ENCODE results near the gene ATP6AP1. TPM values are rescaled to one million over a fixed set of nuclear protein-coding genes. Genes with fewer than 3 reads are reported as not detected.

Gene ATP6AP1
- polyA plus RNA-seq, 4 donors: 34.0 to 157 (median 57.4) TPM

- 2 to 38% (median 3%) methylated on average over 7 to 94 of the region's 94 CpGs for WGBS, 3 donors
- Histone ChIP-seq H3K4me1 (ENCODE audit: control insufficient read depth in 3 of 3, insufficient read depth in 2 of 3, low read depth in 1 of 3, low read length in 2 of 3) (peaks cover 0 to 14% (median 0%) of the 10 kb centered on the region in 3 donors), H3K36me3 (ENCODE audit: control insufficient read depth in 3 of 3, insufficient read depth in 2 of 3, low read depth in 1 of 3, low read length in 3 of 3) (peaks cover 0 to 71% (median 4%) of the 10 kb centered on the region in 3 donors), H3K9me3 (ENCODE audit: control insufficient read depth in 2 of 2, insufficient read depth in 1 of 2, low read depth in 1 of 2, low read length in 1 of 2) (no peaks in the 10 kb centered on the region), H3K27me3 (ENCODE audit: control insufficient read depth in 3 of 3, insufficient read depth in 3 of 3, low read length in 3 of 3) (no peaks in the 10 kb centered on the region), H3K27ac (ENCODE audit: low read depth in 1 of 3, low read length in 2 of 3) (peak within 1 kb of the TSS; percentile 51 to 78 (median 74)), H3K4me3 (ENCODE audit: low read depth in 1 of 3, low read length in 3 of 3) (peak within 1 kb of the TSS; percentile 60 to 63 (median 60))
- no peak for FAIRE-seq
- DNase-seq: peak; percentile 70 to 86
Measured at GRCh38 chrX:154443992-154444754, 15.7 kb downstream of the ATP6AP1 start, which contains the start of gene FAM50A. Gene FAM50A, plus strand, starts transcription at chrX:154444141. Its CDS starts 95 bp downstream, at chrX:154444236.

- DNase-seq: no peak
- peaks cover 0 to 72% (median 4%) of the 10 kb centered on the region in 3 donors for H3K36me3 ChIP-seq (ENCODE audit: control insufficient read depth in 3 of 3, insufficient read depth in 2 of 3, low read depth in 1 of 3, low read length in 3 of 3)
- FAIRE-seq: no peak
- peak overlapping the region in 1 of 3 donors; percentile 71 for H3K27ac ChIP-seq (ENCODE audit: low read depth in 1 of 3, low read length in 2 of 3)
- WGBS, 3 donors: 30 to 69% (median 55%) methylated on average over 6 to 13 of the region's 13 CpGs
- H3K4me3 ChIP-seq (ENCODE audit: low read depth in 1 of 3, low read length in 3 of 3): peak overlapping the region; percentile 60 to 63 (median 60)
- no peaks in the 10 kb centered on the region for H3K9me3 ChIP-seq (ENCODE audit: control insufficient read depth in 2 of 2, insufficient read depth in 1 of 2, low read depth in 1 of 2, low read length in 1 of 2)
- H3K27me3 ChIP-seq (ENCODE audit: control insufficient read depth in 3 of 3, insufficient read depth in 3 of 3, low read length in 3 of 3): no peaks in the 10 kb centered on the region
- H3K4me1 ChIP-seq (ENCODE audit: control insufficient read depth in 3 of 3, insufficient read depth in 2 of 3, low read depth in 1 of 3, low read length in 2 of 3): peaks cover 0 to 14% (median 0%) of the 10 kb centered on the region in 3 donors
Measured at GRCh38 chrX:154444755-154445246, 16.3 kb downstream of the ATP6AP1 start.

- H3K27me3 ChIP-seq (ENCODE audit: control insufficient read depth in 3 of 3, insufficient read depth in 3 of 3, low read length in 3 of 3): no peaks in the 10 kb centered on the region
- DNase-seq (no peak), FAIRE-seq (no peak)
- H3K9me3 ChIP-seq (ENCODE audit: control insufficient read depth in 2 of 2, insufficient read depth in 1 of 2, low read depth in 1 of 2, low read length in 1 of 2): no peaks in the 10 kb centered on the region
- no peak overlapping the region for H3K4me3 ChIP-seq (ENCODE audit: low read depth in 1 of 3, low read length in 3 of 3)
- peaks cover 0 to 72% (median 4%) of the 10 kb centered on the region in 3 donors for H3K36me3 ChIP-seq (ENCODE audit: control insufficient read depth in 3 of 3, insufficient read depth in 2 of 3, low read depth in 1 of 3, low read length in 3 of 3)
- WGBS, 3 donors: 95 to 96% (median 95%) methylated on average over 8 to 16 of the region's 16 CpGs
- H3K4me1 ChIP-seq (ENCODE audit: control insufficient read depth in 3 of 3, insufficient read depth in 2 of 3, low read depth in 1 of 3, low read length in 2 of 3): peaks cover 0 to 14% (median 0%) of the 10 kb centered on the region in 3 donors
- H3K27ac ChIP-seq (ENCODE audit: low read depth in 1 of 3, low read length in 2 of 3): no peak overlapping the region
Measured at GRCh38 chrX:154445776-154446175, 17.3 kb downstream of the ATP6AP1 start.

GRCh38 chrX:154446430-154446829, 18.0 kb downstream of the ATP6AP1 start:
- Histone ChIP-seq H3K4me1 (ENCODE audit: control insufficient read depth in 3 of 3, insufficient read depth in 2 of 3, low read depth in 1 of 3, low read length in 2 of 3) (peaks cover 0 to 14% (median 0%) of the 10 kb centered on the region in 3 donors), H3K36me3 (ENCODE audit: control insufficient read depth in 3 of 3, insufficient read depth in 2 of 3, low read depth in 1 of 3, low read length in 3 of 3) (peaks cover 0 to 72% (median 4%) of the 10 kb centered on the region in 3 donors), H3K27me3 (ENCODE audit: control insufficient read depth in 3 of 3, insufficient read depth in 3 of 3, low read length in 3 of 3) (no peaks in the 10 kb centered on the region), H3K4me3 (ENCODE audit: low read depth in 1 of 3, low read length in 3 of 3) (no peak overlapping the region), H3K27ac (ENCODE audit: low read depth in 1 of 3, low read length in 2 of 3) (no peak overlapping the region), H3K9me3 (ENCODE audit: control insufficient read depth in 2 of 2, insufficient read depth in 1 of 2, low read depth in 1 of 2, low read length in 1 of 2) (no peaks in the 10 kb centered on the region)
- 87 to 94% (median 93%) methylated on average over 10 to 12 of the region's 12 CpGs for WGBS, 3 donors
- no peak for FAIRE-seq
- DNase-seq: no peak

GRCh38 chrX:154448484-154448883, 20.0 kb downstream of the ATP6AP1 start:
- H3K27ac ChIP-seq (ENCODE audit: low read depth in 1 of 3, low read length in 2 of 3): no peak overlapping the region
- WGBS, 3 donors: 91 to 96% (median 93%) methylated on average over 14 of the region's 14 CpGs
- H3K27me3 ChIP-seq (ENCODE audit: control insufficient read depth in 3 of 3, insufficient read depth in 3 of 3, low read length in 3 of 3): no peaks in the 10 kb centered on the region
- FAIRE-seq: no peak
- no peak for DNase-seq
- H3K4me3 ChIP-seq (ENCODE audit: low read depth in 1 of 3, low read length in 3 of 3): no peak overlapping the region
- H3K9me3 ChIP-seq (ENCODE audit: control insufficient read depth in 2 of 2, insufficient read depth in 1 of 2, low read depth in 1 of 2, low read length in 1 of 2): no peaks in the 10 kb centered on the region
- H3K36me3 ChIP-seq (ENCODE audit: control insufficient read depth in 3 of 3, insufficient read depth in 2 of 3, low read depth in 1 of 3, low read length in 3 of 3): peaks cover 0 to 60% (median 0%) of the 10 kb centered on the region in 3 donors
- peaks cover 0 to 12% (median 0%) of the 10 kb centered on the region in 3 donors for H3K4me1 ChIP-seq (ENCODE audit: control insufficient read depth in 3 of 3, insufficient read depth in 2 of 3, low read depth in 1 of 3, low read length in 2 of 3)

GRCh38 chrX:154449618-154450017, 21.1 kb downstream of the ATP6AP1 start:
- Histone ChIP-seq H3K36me3 (ENCODE audit: control insufficient read depth in 3 of 3, insufficient read depth in 2 of 3, low read depth in 1 of 3, low read length in 3 of 3) (peaks cover 0 to 60% (median 0%) of the 10 kb centered on the region in 3 donors), H3K27ac (ENCODE audit: low read depth in 1 of 3, low read length in 2 of 3) (no peak overlapping the region), H3K4me3 (ENCODE audit: low read depth in 1 of 3, low read length in 3 of 3) (no peak overlapping the region), H3K27me3 (ENCODE audit: control insufficient read depth in 3 of 3, insufficient read depth in 3 of 3, low read length in 3 of 3) (no peaks in the 10 kb centered on the region), H3K9me3 (ENCODE audit: control insufficient read depth in 2 of 2, insufficient read depth in 1 of 2, low read depth in 1 of 2, low read length in 1 of 2) (no peaks in the 10 kb centered on the region), H3K4me1 (ENCODE audit: control insufficient read depth in 3 of 3, insufficient read depth in 2 of 3, low read depth in 1 of 3, low read length in 2 of 3) (peaks cover 0 to 8% (median 0%) of the 10 kb centered on the region in 3 donors)
- no peak for FAIRE-seq
- DNase-seq: no peak
- WGBS, 3 donors: 88 to 96% (median 96%) methylated on average over 16 to 18 of the region's 18 CpGs

- no peak overlapping the region for H3K4me3 ChIP-seq (ENCODE audit: low read depth in 1 of 3, low read length in 3 of 3)
- no peak for DNase-seq
- no peak overlapping the region for H3K27ac ChIP-seq (ENCODE audit: low read depth in 1 of 3, low read length in 2 of 3)
- 94 to 95% (median 95%) methylated on average over 15 to 17 of the region's 17 CpGs for WGBS, 3 donors
- no peak for FAIRE-seq
- peaks cover 0 to 60% (median 0%) of the 10 kb centered on the region in 3 donors for H3K36me3 ChIP-seq (ENCODE audit: control insufficient read depth in 3 of 3, insufficient read depth in 2 of 3, low read depth in 1 of 3, low read length in 3 of 3)
- H3K9me3 ChIP-seq (ENCODE audit: control insufficient read depth in 2 of 2, insufficient read depth in 1 of 2, low read depth in 1 of 2, low read length in 1 of 2): no peaks in the 10 kb centered on the region
- H3K27me3 ChIP-seq (ENCODE audit: control insufficient read depth in 3 of 3, insufficient read depth in 3 of 3, low read length in 3 of 3): no peaks in the 10 kb centered on the region
- peaks cover 0 to 1% (median 0%) of the 10 kb centered on the region in 3 donors for H3K4me1 ChIP-seq (ENCODE audit: control insufficient read depth in 3 of 3, insufficient read depth in 2 of 3, low read depth in 1 of 3, low read length in 2 of 3)
Measured at GRCh38 chrX:154450312-154450711, 21.8 kb downstream of the ATP6AP1 start.

- Histone ChIP-seq H3K27me3 (ENCODE audit: control insufficient read depth in 3 of 3, insufficient read depth in 3 of 3, low read length in 3 of 3) (no peaks in the 10 kb centered on the region), H3K4me3 (ENCODE audit: low read depth in 1 of 3, low read length in 3 of 3) (no peak overlapping the region), H3K27ac (ENCODE audit: low read depth in 1 of 3, low read length in 2 of 3) (no peak overlapping the region), H3K36me3 (ENCODE audit: control insufficient read depth in 3 of 3, insufficient read depth in 2 of 3, low read depth in 1 of 3, low read length in 3 of 3) (peaks cover 0 to 38% (median 0%) of the 10 kb centered on the region in 3 donors), H3K9me3 (ENCODE audit: control insufficient read depth in 2 of 2, insufficient read depth in 1 of 2, low read depth in 1 of 2, low read length in 1 of 2) (no peaks in the 10 kb centered on the region), H3K4me1 (ENCODE audit: control insufficient read depth in 3 of 3, insufficient read depth in 2 of 3, low read depth in 1 of 3, low read length in 2 of 3) (no peaks in the 10 kb centered on the region)
- WGBS, 3 donors: 92 to 100% (median 97%) methylated on average over 9 of the region's 9 CpGs
- FAIRE-seq (no peak), DNase-seq (no peak)
Measured at GRCh38 chrX:154452823-154453222, 24.3 kb downstream of the ATP6AP1 start.

Measured in small intestine (tissue), 7 donors.